ENCODE measurements around the gene TUBB1. TPM values are rescaled to one million over a fixed set of nuclear protein-coding genes. Genes with fewer than 3 reads are reported as not detected.
"Not testable (repeated sequence)": the region's sequence is repeated elsewhere in the genome, so short reads cannot be mapped to it uniquely, and the experiment has no call there.

The TUBB1 gene
- total RNA-seq, 1 experiment from 2014 or later = 0.35 TPM

DNA sequence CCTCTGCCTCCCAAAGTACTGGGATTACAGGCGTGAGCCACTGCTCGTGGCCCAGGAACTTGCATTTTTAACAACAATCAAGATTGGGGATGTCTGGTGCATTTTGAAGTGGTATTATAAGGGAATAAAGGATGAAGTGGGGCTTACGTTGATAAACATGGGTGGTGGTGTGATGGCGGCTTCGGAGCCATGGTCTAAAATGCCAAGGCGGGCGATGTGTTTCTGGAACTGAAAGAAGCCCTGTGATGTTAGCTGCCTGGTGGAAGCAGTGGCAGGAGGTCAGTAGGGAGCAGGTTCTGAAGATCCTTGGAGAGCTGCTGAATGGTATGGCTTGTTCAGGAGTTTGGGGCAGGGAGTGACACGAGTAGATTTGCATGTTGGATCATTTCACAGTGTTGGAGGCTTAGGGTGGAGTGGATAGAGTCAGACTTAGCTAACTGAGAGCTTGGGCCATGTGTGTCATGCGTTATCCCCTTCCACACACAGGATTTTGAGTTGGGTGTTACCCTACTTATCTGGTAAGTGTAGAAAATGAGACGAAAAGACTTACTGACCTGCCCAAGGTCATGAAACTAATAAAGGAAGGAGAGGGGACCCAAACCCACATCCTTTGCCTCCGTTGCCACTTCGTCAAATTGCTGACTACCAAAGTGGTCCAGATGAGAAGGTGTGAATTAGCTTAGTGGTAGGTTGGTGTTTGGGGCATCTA, 36.7 kb upstream of the TUBB1 start:
- Histone ChIP-seq H3K79me2 (ENCODE audit: low read depth) (peaks cover 48% of the 10 kb centered on the region), H3K36me3 (ENCODE audit: low read depth) (peaks cover 7% of the 10 kb centered on the region), H3K27ac (no peak overlapping the region), H3K4me2 (peak overlapping the region; percentile 82), H3K9me3 (ENCODE audit: insufficient read depth, low read depth) (no peaks in the 10 kb centered on the region), H3K27me3 (ENCODE audit: insufficient read depth, low read depth) (no peaks in the 10 kb centered on the region), H2AFZ (no peak overlapping the region), H3K4me3 (peak overlapping the region; percentile 100), H3F3A (ENCODE audit: insufficient read depth, low read depth) (no peaks in the 10 kb centered on the region), H4K20me1 (ENCODE audit: insufficient read depth) (peaks cover 22% of the 10 kb centered on the region), H3K4me1 (replicated peaks; ENCODE audit: insufficient read depth) (peaks cover 13% of the 10 kb centered on the region), H3K9me2 (ENCODE audit: insufficient read depth) (no peaks in the 10 kb centered on the region)
- TF ChIP-seq, protein P1, sequence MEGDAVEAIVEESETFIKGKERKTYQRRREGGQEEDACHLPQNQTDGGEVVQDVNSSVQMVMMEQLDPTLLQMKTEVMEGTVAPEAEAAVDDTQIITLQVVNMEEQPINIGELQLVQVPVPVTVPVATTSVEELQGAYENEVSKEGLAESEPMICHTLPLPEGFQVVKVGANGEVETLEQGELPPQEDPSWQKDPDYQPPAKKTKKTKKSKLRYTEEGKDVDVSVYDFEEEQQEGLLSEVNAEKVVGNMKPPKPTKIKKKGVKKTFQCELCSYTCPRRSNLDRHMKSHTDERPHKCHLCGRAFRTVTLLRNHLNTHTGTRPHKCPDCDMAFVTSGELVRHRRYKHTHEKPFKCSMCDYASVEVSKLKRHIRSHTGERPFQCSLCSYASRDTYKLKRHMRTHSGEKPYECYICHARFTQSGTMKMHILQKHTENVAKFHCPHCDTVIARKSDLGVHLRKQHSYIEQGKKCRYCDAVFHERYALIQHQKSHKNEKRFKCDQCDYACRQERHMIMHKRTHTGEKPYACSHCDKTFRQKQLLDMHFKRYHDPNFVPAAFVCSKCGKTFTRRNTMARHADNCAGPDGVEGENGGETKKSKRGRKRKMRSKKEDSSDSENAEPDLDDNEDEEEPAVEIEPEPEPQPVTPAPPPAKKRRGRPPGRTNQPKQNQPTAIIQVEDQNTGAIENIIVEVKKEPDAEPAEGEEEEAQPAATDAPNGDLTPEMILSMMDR (conservative IDR thresholded peaks at IDR 0.05) = no peak
- TF ChIP-seq EZH2 (IDR thresholded peaks at IDR 0.05; ENCODE audit: low read depth) = no peak
- no TSS peak for BruUV-seq (replicated peaks)
- no peak for DNase-seq
- ChIA-PET CTCF (interaction anchor here (0.8 kb wide), 1 partner anchor 12 kb away, joined by 7 read pairs; no protein-coding TSS in a partner anchor), POLR2A (ENCODE audit: unreplicated experiment) (no interaction called here)
- intact Hi-C loops (cut with micrococcal nuclease; ENCODE audit: unreplicated experiment) = loop anchor here (5.0 kb wide), 1 partner anchor 50 kb away; the partner anchor contains the start of gene ATP5F1E

DNA sequence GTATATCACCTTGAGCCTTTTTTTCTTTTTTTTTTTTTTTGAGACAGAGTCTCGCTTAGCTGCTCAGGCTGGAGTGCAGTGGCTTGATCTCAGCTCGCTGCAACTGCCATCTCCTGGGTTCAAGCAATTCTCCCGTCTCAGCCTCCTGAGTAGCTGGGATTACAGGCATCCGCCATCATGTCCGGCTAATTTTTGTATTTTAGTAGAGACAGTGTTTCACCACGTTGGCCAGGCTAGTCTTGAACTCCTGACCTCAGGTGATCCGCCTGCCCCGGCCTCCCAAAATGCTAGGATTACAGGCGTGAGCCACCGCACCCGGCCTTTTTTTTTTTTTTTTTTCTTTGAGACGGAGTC, 36.1 kb upstream of the TUBB1 start:
- peaks cover 22% of the 10 kb centered on the region for H4K20me1 ChIP-seq (ENCODE audit: insufficient read depth)
- not testable (repeated sequence) for DNase-seq; H3K4me3 ChIP-seq; BruUV-seq (replicated peaks); H3F3A ChIP-seq (ENCODE audit: insufficient read depth, low read depth); H2AFZ ChIP-seq; H3K27ac ChIP-seq; H3K27me3 ChIP-seq (ENCODE audit: insufficient read depth, low read depth); H3K9me3 ChIP-seq (ENCODE audit: insufficient read depth, low read depth); H3K9me2 ChIP-seq (ENCODE audit: insufficient read depth)
- peaks cover 13% of the 10 kb centered on the region for H3K36me3 ChIP-seq (ENCODE audit: low read depth)
- CTCF ChIA-PET = interaction anchor here (0.8 kb wide), 1 partner anchor 11 kb away, joined by 7 read pairs; no protein-coding TSS in a partner anchor
- peak overlapping the region; percentile 82; the same call in 1 of the 2 replicates for H3K4me2 ChIP-seq
- POLR2A ChIA-PET (ENCODE audit: unreplicated experiment) = interaction anchor here (0.7 kb wide), 1 partner anchor 23 kb away, joined by 27 read pairs; no protein-coding TSS in a partner anchor
- peaks cover 52% of the 10 kb centered on the region for H3K79me2 ChIP-seq (ENCODE audit: low read depth)
- peaks cover 13% of the 10 kb centered on the region for H3K4me1 ChIP-seq (replicated peaks; ENCODE audit: insufficient read depth)
- intact Hi-C loops (cut with micrococcal nuclease; ENCODE audit: unreplicated experiment) = loop anchor here (5.0 kb wide), 1 partner anchor 49 kb away; the partner anchor contains the start of gene ATP5F1E

DNA sequence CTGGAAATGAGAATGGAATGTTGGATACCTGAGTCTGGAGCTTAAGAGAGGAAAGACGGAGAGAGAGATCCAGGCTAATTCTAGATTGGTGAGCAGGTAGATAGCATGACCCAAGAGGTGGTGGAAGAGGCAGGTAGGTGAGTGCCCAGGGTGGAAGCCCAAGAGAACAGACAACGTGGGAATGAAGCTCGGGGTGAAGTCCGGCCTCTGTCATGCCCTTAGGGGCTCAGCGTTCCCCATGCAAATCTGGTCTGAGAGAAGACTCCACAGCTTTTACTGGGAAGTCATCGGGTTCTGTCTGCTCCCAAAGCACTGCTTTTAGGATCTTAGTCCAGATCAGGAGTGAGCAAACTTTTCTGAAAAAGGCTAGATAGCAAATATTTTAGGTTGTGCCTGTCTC, 34.5 kb upstream of the TUBB1 start:
- Histone ChIP-seq H4K20me1 (ENCODE audit: insufficient read depth) (peaks cover 22% of the 10 kb centered on the region), H3K4me3 (no peak overlapping the region), H3K36me3 (ENCODE audit: low read depth) (peaks cover 29% of the 10 kb centered on the region), H3K4me2 (no peak overlapping the region), H3F3A (ENCODE audit: insufficient read depth, low read depth) (no peaks in the 10 kb centered on the region), H3K9me3 (ENCODE audit: insufficient read depth, low read depth) (no peaks in the 10 kb centered on the region), H3K27me3 (ENCODE audit: insufficient read depth, low read depth) (no peaks in the 10 kb centered on the region), H2AFZ (no peak overlapping the region), H3K79me2 (ENCODE audit: low read depth) (peaks cover 52% of the 10 kb centered on the region), H3K4me1 (replicated peaks; ENCODE audit: insufficient read depth) (peaks cover 13% of the 10 kb centered on the region), H3K27ac (no peak overlapping the region), H3K9me2 (ENCODE audit: insufficient read depth) (no peaks in the 10 kb centered on the region)
- BruUV-seq (replicated peaks) = no TSS peak
- POLR2A ChIA-PET (ENCODE audit: unreplicated experiment) = interaction anchor here (0.6 kb wide), 1 partner anchor 454 kb away, joined by 3 read pairs; no protein-coding TSS in a partner anchor
- CTCF ChIA-PET = no interaction called here
- no peak for TF ChIP-seq EZH2 (IDR thresholded peaks at IDR 0.05; ENCODE audit: low read depth)
- TF ChIP-seq, protein P1 (conservative IDR thresholded peaks at IDR 0.05) = no peak
- intact Hi-C loops (cut with micrococcal nuclease; ENCODE audit: unreplicated experiment) = loop anchor here (5.0 kb wide), 1 partner anchor 48 kb away; the partner anchor contains the start of gene ATP5F1E
- no peak for DNase-seq
